Activated CD8-positive, alpha-beta memory T cell treated with anti-CD3 and anti-CD28 coated beads, Interleukin-2, amount 10 ng/mL, durations not matched to agents 7 days and 5 days (primary cell): ENCODE data around the gene TUBB. TPM values are rescaled to one million over a fixed set of nuclear protein-coding genes. Genes with fewer than 3 reads are reported as not detected.
"Not testable (repeated sequence)": the region's sequence is repeated elsewhere in the genome, so short reads cannot be mapped to it uniquely, and the experiment has no call there.

Source experiments
- ATAC-seq: fragments of 150-1000 bp; cut with Tn5 transposase; one replicate; pipeline ENCODE4 v1.10.0; 2021; ENCODE audit warnings: moderate library complexity
- CTCF ChIA-PET: fragments of 350-600 bp; sonication (Branson Sonifier 250); formaldehyde crosslinking; loops from one replicate; lab custom pipeline; 2021; ENCODE audit warnings: antibody characterized with exemption; lab: Charles Lee
- DNase-seq: peaks from one replicate; pipeline ENCODE4 v3.0.0-alpha.2; 2020
- H3K27ac Mint-ChIP-seq: one replicate; pipeline ENCODE4 v1.8.0; 2021; ENCODE audit warnings: mild to moderate bottlenecking, mixed read lengths
- H3K27me3 Mint-ChIP-seq: one replicate; pipeline ENCODE4 v1.8.0; 2021; ENCODE audit warnings: mixed read lengths
- H3K36me3 Mint-ChIP-seq: one replicate; pipeline ENCODE4 v1.8.0; 2021; ENCODE audit warnings: mild to moderate bottlenecking, mixed read lengths
- H3K4me1 Mint-ChIP-seq: one replicate; pipeline ENCODE4 v1.8.0; 2021; ENCODE audit warnings: mixed read lengths
- H3K4me3 Mint-ChIP-seq: one replicate; pipeline ENCODE4 v1.8.0; 2021; ENCODE audit warnings: mild to moderate bottlenecking, moderate library complexity, mixed read lengths
- H3K9me3 Mint-ChIP-seq: one replicate; pipeline ENCODE4 v1.8.0; 2022; ENCODE audit warnings: low read depth, mixed read lengths
- total RNA-seq, 2 experiments: library from RNA; stranded (reverse); gene quantifications; one replicate each; pipeline ENCODE4 v1.2.3, GENCODE V29; 2021

TUBB gene
- total RNA-seq, 2 experiments from 2014 or later = 1,499 to 1,522 TPM

DNA sequence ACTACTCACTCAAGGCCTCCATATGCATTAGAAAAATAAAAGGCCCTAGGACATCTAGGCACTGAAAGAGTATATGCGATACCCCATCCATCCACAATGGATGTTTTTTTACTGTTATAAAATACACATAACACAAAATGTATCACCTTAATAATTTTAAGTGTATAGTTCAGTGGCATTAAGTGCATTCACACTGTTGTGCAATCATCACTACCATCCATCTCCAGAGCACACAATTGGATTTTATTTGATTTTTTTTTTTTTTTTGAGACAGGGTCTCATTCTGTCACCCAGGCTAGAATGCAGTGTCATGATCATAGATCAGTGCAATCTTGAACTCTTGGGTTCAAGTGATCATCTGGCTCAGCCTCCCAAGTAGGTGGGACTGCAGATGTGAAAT, 5.9 kb upstream of the TUBB start:
- ATAC-seq = no peak

DNA sequence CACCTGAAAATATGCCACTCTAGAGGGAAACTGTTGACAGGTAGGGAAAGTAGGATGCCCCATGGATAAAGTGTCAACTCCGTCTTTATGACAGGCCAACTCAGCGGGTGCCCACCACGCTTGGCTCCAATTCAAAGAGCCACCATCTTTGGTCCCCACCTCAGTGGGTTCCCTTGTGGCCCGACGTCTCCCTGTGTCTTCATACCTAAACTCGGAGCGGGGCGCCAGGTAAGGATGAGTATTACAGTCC, 3.3 kb upstream of the TUBB start:
- DNase-seq (no peak), ATAC-seq (no peak)
- peaks cover 55% of the 10 kb centered on the region for H3K36me3 Mint-ChIP-seq
- H3K27me3 Mint-ChIP-seq = no peaks in the 10 kb centered on the region
- peak overlapping the region; percentile 99 for H3K4me3 Mint-ChIP-seq
- no peaks in the 10 kb centered on the region for H3K9me3 Mint-ChIP-seq
- peaks cover 56% of the 10 kb centered on the region for H3K4me1 Mint-ChIP-seq
- peak overlapping the region; percentile 100 for H3K27ac Mint-ChIP-seq
- CTCF ChIA-PET = interaction anchor here (0.7 to 32.1 kb wide), 7 partner anchors 13 to 235 kb away, joined by 3 to 936 read pairs (median 5); partner anchors contain the start of gene DHX16

More for the DNA sequence above, 5.9 kb upstream of the TUBB start:
- no peaks in the 10 kb centered on the region for H3K9me3 Mint-ChIP-seq
- H3K27ac Mint-ChIP-seq = no peak overlapping the region
- peaks cover 53% of the 10 kb centered on the region for H3K36me3 Mint-ChIP-seq
- H3K27me3 Mint-ChIP-seq = no peaks in the 10 kb centered on the region
- DNase-seq = no peak
- CTCF ChIA-PET = interaction anchor here (3.5 to 32.1 kb wide), 3 partner anchors 8 to 40 kb away, joined by 19 to 936 read pairs (median 21); partner anchors contain the start of genes DHX16 and NRM
- H3K4me1 Mint-ChIP-seq = peaks cover 67% of the 10 kb centered on the region
- no peak overlapping the region for H3K4me3 Mint-ChIP-seq

DNA sequence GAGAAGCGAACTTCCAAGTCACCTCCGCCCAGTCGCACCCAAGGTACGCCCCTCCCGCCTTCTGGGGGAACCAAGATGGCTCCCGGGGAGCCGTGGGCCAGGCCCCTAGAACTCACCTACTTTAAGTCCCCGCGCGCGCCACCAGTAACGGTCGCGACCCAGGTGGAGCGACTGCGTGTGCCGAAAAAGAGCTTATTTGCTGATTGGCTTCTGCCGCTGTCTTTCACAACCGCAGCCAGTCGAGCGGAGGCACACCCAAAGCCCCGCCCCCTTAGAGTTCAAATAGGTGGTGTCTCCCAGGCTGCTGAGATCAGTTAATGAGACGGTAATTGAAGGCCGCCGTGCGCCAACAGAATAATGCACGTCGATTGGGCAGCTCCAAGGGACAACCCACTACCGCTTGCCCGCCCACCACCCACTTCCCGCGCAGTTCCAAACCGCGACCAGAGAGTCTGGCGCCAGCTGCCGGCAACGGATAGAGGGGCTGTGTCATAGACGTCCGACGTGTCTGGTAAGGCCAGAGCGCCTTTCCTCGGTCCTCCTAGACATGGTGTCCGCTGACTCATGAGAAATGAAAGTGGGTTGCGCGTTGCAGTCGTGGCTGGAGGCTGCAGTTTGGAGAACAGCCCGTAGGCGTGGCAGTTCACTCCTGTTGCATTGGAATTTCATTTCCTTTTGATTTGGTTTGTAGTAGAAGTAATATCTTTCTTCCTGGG, 2.9 kb upstream of the TUBB start, which contains the start of gene MDC1:
TSS of gene MDC1 (minus strand) at position 153 of the 716 bp plus-strand sequence. CDS start 2,106 bp downstream, outside the sequence.
- peaks cover 51% of the 10 kb centered on the region for H3K4me1 Mint-ChIP-seq
- CTCF ChIA-PET = interaction anchor here (0.7 to 32.1 kb wide), 8 partner anchors 13 to 235 kb away, joined by 3 to 936 read pairs (median 4); partner anchors contain the start of gene DHX16

DNA sequence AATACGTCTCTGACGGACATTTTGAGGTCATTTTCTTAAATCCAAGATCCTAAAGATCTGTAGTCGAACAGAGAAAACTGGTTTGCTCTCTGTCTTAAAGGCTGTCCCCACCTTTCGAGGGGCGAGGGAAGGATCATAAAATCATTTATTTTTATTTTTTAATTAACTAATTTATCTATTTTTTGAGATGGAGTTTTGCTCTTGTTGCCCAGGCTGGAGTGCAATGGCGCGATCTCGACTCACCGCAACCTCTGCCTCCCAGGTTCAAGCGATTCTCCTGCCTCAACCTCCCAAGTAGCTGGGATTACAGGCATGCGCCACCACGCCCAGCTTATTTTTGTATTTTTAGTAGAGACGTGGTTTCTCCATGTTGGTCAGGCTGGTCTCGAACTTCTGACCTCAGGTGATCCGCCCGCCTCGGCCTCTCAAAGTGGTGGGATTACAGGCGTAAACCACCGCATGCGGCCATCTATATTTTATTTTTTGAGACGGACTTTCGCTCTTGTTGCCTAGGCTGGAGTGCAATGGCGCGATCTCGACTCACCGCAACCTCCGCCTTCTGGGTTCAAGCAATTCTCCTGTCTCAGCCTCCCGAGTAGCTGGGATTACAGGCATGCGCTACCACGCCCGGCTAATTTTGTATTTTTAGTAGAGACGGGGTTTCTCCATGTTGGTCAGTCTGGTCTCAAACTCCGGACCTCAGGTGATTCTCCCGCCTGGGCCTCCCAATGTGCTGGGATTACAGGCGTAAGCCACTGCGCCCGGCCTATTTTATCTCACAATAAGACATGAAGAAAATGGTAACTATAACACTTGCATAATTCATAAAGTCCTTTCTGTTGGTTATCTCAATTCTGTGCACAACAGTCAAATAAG, 2.1 kb upstream of the TUBB start:
- Mint-ChIP-seq H3K27ac (peak overlapping the region; percentile 100), H3K4me3 (peak overlapping the region; percentile 99), H3K4me1 (peaks cover 49% of the 10 kb centered on the region), H3K36me3 (peaks cover 58% of the 10 kb centered on the region)
- ATAC-seq, H3K27me3 Mint-ChIP-seq, H3K9me3 Mint-ChIP-seq, DNase-seq: not testable (repeated sequence)
- CTCF ChIA-PET = interaction anchor here (0.8 to 32.1 kb wide), 8 partner anchors 13 to 122 kb away, joined by 3 to 936 read pairs (median 4); partner anchors contain the start of genes DHX16, MRPS18B and PPP1R10

More for the DNA sequence above, 2.9 kb upstream of the TUBB start, which contains the start of gene MDC1:
- Mint-ChIP-seq H3K9me3 (no peaks in the 10 kb centered on the region), H3K36me3 (peaks cover 57% of the 10 kb centered on the region), H3K27me3 (no peaks in the 10 kb centered on the region), H3K4me3 (peak within 1 kb of the TSS; percentile 99), H3K27ac (peak within 1 kb of the TSS; percentile 100)
- ATAC-seq (peak; percentile 79), DNase-seq (peak; percentile 100)

DNA sequence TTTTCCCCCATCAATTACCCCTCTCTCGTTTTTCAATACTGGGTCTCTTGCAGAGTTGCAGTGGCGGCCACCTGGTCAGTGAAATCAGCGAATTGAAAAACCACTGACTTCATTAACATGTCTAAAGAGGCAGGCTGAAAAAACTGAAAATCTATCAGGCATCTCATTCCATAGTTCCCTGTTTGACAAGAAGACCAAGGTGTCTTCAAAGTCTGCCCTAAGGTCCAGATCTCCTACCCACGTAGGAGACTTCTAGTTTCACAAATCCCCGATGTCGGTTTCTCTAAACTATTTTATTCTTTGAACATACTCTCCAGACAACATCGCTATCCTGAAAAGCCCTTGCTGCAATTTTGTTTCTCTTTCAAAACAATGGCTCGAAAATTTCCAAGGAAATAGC, 796 bp upstream of the TUBB start:
- no peaks in the 10 kb centered on the region for H3K9me3 Mint-ChIP-seq
- peaks cover 56% of the 10 kb centered on the region for H3K4me1 Mint-ChIP-seq
- H3K4me3 Mint-ChIP-seq = peak overlapping the region; percentile 99
- peak overlapping the region; percentile 95 for H3K27ac Mint-ChIP-seq
- H3K27me3 Mint-ChIP-seq = no peaks in the 10 kb centered on the region
- ATAC-seq (no peak), DNase-seq (no peak)
- peaks cover 63% of the 10 kb centered on the region for H3K36me3 Mint-ChIP-seq
- CTCF ChIA-PET = interaction anchor here (1.2 to 32.1 kb wide), 7 partner anchors 8 to 178 kb away, joined by 3 to 936 read pairs (median 4); partner anchors contain the start of genes DHX16, MRPS18B and PPP1R10

DNA sequence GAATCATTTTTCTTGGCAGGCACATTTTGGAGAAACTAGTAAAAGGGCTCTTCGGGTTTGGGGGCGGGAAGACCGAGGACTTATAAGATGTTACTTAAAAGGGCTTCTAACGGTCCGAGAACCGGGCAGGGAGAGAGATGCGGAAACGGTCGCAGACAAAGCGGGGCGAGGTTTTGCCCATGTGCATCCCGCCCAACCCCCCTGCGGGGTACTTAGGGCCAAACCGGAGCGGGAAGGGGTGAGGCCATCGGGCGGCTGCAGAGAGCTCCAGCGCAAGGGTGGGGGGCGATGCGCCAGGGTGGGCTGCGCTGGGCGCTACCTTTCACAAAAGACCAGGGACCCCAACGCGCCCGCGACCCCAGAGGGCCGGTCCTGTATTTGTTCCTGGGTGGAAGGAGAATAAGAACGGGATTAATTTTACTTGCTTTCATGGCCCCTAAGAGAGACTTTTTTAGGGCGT, 616 bp downstream of the TUBB start:
- ATAC-seq = no peak
- H3K4me3 Mint-ChIP-seq = peak overlapping the region; percentile 99
- DNase-seq = peak; percentile 86
- CTCF ChIA-PET = interaction anchor here (0.7 to 32.1 kb wide), 13 partner anchors 8 to 180 kb away, joined by 3 to 936 read pairs (median 16); partner anchors contain the start of genes DHX16 and FLOT1
- peaks cover 58% of the 10 kb centered on the region for H3K4me1 Mint-ChIP-seq
- H3K36me3 Mint-ChIP-seq = peaks cover 64% of the 10 kb centered on the region
- no peaks in the 10 kb centered on the region for H3K9me3 Mint-ChIP-seq
- peak overlapping the region; percentile 95 for H3K27ac Mint-ChIP-seq
- H3K27me3 Mint-ChIP-seq = no peaks in the 10 kb centered on the region

DNA sequence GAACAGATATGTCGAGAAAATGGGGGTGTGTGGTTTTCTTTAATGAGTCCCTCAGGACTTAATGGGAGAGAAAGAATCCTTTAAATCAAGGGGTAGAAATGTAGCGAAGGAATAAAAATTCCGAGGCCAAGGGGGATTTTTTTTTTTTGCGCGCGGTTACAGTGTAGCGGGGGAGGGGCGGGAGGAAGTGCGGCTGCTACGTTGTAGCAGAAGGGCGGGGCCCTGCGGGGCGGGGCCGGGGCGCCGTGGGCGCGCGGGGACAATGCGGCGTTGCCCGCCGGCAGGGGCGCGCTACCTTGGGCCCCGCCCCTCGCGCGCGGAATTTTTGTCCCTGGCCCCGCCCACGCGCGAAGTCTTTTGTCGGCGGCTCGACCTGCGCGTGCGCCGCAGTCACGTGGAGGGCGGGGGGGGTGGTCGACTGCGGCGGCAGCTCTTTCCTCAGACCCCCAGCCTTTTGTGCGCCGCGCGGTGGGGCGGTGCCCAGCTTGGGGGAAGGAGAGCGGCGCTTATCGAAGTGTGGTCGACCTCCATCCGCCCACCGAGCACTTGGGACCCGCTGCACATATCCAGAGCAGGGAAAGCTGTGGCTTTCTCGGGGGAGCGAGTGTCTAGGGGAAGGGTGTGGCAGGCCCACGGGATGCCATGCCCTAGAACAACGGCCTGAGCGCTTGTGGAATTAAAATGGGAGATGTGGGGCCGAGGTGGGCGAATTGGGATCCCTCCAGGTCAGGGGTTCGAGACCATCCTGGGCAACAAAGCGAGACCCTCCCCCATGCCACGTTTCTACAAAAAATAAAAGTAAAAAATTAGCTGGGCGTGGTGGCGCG, 1.3 kb downstream of the TUBB start:
- DNase-seq (peak; percentile 93), ATAC-seq (peak; percentile 24)
- H3K9me3 Mint-ChIP-seq = no peaks in the 10 kb centered on the region
- peaks cover 64% of the 10 kb centered on the region for H3K36me3 Mint-ChIP-seq
- H3K4me1 Mint-ChIP-seq = peaks cover 55% of the 10 kb centered on the region
- no peaks in the 10 kb centered on the region for H3K27me3 Mint-ChIP-seq
- CTCF ChIA-PET = interaction anchor here (0.8 to 32.1 kb wide), 22 partner anchors 9 to 239 kb away, joined by 3 to 936 read pairs (median 8); partner anchors contain the start of genes DHX16, FLOT1, MRPS18B and NRM
- H3K27ac Mint-ChIP-seq = peak overlapping the region; percentile 95
- peak overlapping the region; percentile 99 for H3K4me3 Mint-ChIP-seq

DNA sequence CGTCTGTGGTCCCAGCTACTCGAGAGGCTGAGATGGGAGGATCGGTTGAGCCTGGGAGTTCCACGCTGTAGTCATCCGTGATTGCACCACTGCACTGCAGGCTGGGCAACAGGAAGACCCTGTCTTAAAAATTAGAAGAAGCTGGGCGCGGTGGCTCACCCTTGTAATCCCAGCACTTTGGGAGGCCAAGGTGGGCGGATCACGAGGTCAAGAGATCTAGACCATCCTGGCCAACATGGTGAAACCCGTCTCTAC, 1.8 kb downstream of the TUBB start:
- H3K27me3 Mint-ChIP-seq, H3K9me3 Mint-ChIP-seq, ATAC-seq: not testable (repeated sequence)
- peak overlapping the region; percentile 99 for H3K4me3 Mint-ChIP-seq
- H3K4me1 Mint-ChIP-seq = peaks cover 50% of the 10 kb centered on the region
- CTCF ChIA-PET = interaction anchor here (0.5 to 32.1 kb wide), 25 partner anchors 9 to 365 kb away, joined by 3 to 936 read pairs (median 7); partner anchors contain the start of genes DHX16, FLOT1, MRPS18B and NRM
- H3K27ac Mint-ChIP-seq = peak overlapping the region; percentile 95
- peaks cover 63% of the 10 kb centered on the region for H3K36me3 Mint-ChIP-seq
- peak; percentile 57 for DNase-seq

DNA sequence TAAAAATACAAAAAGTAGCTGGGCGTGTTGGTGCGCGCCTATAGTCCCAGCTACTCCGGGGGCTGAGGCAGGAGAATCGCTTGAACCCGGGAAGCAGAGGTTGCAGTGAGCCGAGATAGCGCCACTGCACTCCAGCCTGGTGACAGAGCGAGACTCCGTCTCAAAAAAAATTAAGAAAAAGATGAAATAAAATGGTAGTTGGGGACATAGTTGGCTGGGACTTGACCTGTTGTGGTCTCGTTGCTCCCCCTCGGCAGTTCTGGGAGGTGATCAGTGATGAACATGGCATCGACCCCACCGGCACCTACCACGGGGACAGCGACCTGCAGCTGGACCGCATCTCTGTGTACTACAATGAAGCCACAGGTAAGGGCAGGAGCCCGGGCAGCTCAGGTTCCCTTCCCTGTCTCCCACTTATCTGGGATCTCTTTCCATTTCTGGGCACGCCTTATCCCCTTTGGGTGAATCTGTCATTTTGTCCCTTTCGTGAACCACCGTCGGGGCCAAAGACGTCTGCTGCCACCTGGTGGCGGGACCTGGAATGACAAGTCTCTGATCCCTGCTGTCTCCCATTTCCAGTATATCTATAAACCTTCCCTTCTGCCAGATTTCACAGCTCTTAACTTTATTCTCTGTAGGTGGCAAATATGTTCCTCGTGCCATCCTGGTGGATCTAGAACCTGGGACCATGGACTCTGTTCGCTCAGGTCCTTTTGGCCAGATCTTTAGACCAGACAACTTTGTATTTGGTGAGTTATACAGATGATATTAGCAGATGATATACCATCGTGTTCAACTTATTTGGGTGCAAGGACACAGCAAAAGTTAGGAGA, 2.3 kb downstream of the TUBB start:
- peaks cover 47% of the 10 kb centered on the region for H3K4me1 Mint-ChIP-seq
- H3K4me3 Mint-ChIP-seq = peak overlapping the region; percentile 99
- CTCF ChIA-PET = interaction anchor here (0.5 to 32.1 kb wide), 27 partner anchors 9 to 365 kb away, joined by 3 to 936 read pairs (median 6); partner anchors contain the start of genes DHX16, FLOT1, MRPS18B and NRM
- no peak for ATAC-seq
- peaks cover 60% of the 10 kb centered on the region for H3K36me3 Mint-ChIP-seq
- H3K27me3 Mint-ChIP-seq = no peaks in the 10 kb centered on the region
- no peaks in the 10 kb centered on the region for H3K9me3 Mint-ChIP-seq
- H3K27ac Mint-ChIP-seq = peak overlapping the region; percentile 95
- peak; percentile 89 for DNase-seq

DNA sequence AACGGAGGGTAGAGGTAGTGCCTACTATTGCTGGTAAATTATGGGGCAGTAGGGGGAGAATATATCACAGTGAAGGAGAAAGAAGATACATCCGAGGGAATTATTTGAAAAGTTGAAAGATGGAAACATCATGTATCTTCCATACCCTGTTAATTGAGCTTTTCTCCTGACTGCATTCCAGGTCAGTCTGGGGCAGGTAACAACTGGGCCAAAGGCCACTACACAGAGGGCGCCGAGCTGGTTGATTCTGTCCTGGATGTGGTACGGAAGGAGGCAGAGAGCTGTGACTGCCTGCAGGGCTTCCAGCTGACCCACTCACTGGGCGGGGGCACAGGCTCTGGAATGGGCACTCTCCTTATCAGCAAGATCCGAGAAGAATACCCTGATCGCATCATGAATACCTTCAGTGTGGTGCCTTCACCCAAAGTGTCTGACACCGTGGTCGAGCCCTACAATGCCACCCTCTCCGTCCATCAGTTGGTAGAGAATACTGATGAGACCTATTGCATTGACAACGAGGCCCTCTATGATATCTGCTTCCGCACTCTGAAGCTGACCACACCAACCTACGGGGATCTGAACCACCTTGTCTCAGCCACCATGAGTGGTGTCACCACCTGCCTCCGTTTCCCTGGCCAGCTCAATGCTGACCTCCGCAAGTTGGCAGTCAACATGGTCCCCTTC, 3.1 kb downstream of the TUBB start:
- DNase-seq, ATAC-seq, H3K27me3 Mint-ChIP-seq, H3K9me3 Mint-ChIP-seq: not testable (repeated sequence)
- peaks cover 62% of the 10 kb centered on the region for H3K36me3 Mint-ChIP-seq
- peak overlapping the region; percentile 99 for H3K4me3 Mint-ChIP-seq
- CTCF ChIA-PET = interaction anchor here (0.7 to 32.1 kb wide), 18 partner anchors 8 to 364 kb away, joined by 3 to 936 read pairs (median 14); partner anchors contain the start of genes DHX16, FLOT1, MRPS18B and PPP1R10
- H3K4me1 Mint-ChIP-seq = peaks cover 45% of the 10 kb centered on the region
- H3K27ac Mint-ChIP-seq = peak overlapping the region; percentile 95
